Heart right ventricle (tissue), 16 donors: ENCODE results near the gene ZFYVE9. TPM values are rescaled to one million over a fixed set of nuclear protein-coding genes. Genes with fewer than 3 reads are reported as not detected.

Experiments used
- ATAC-seq, 8 donors: fragments of 200-7000 bp; cut with Tn5 transposase; one replicate each; pipeline ENCODE4 v1.9.1; 2020; ENCODE audit warnings: mild to moderate bottlenecking in 8 of 8, moderate library complexity in 8 of 8, moderate number of reproducible peaks in 1 of 8
- DNase-seq, 2 donors: peaks; one replicate each; pipeline ENCODE4 v3.0.0-alpha.2; 2020
- H3K27ac ChIP-seq, 10 donors: fragments of 200-600 bp; sonication (generic) in 2 of 10; one replicate each; pipeline versions ENCODE4 v1.5.0 to v1.8.0; 2020 to 2022; ENCODE audit warnings: mild to moderate bottlenecking in 3 of 10
- H3K27me3 ChIP-seq, 7 donors: fragments of 200-600 bp; one replicate each; pipeline ENCODE4 v1.8.0; 2021 to 2022; ENCODE audit warnings: mild to moderate bottlenecking in 2 of 7
- H3K36me3 ChIP-seq, 9 donors: fragments of 200-600 bp; sonication (generic) in 1 of 9; one replicate each; pipeline versions ENCODE4 v1.5.0 to v1.8.0; 2020 to 2022; ENCODE audit warnings: mild to moderate bottlenecking in 2 of 9
- H3K4me1 ChIP-seq, 9 donors: fragments of 200-600 bp; sonication (generic) in 1 of 9; one replicate each; pipeline versions ENCODE4 v1.5.0 to v1.8.0; 2020 to 2022; ENCODE audit warnings: mild to moderate bottlenecking in 4 of 9
- H3K4me3 ChIP-seq, 10 donors: fragments of 200-600 bp; sonication (generic) in 2 of 10; one replicate each; pipeline versions ENCODE4 v1.5.0 to v1.8.0; 2020 to 2022; ENCODE audit warnings: mild to moderate bottlenecking in 7 of 10, moderate library complexity in 2 of 10
- H3K9me3 ChIP-seq, 11 donors: fragments of 200-600 bp in 10 of 11; sonication (generic) in 2 of 11; one replicate each; pipeline versions ENCODE4 v1.5.0 to v1.8.0; 2013 to 2022; ENCODE audit warnings: mild to moderate bottlenecking in 2 of 11, control low read depth in 1 of 11, moderate library complexity in 1 of 11
- WGBS, 2 donors: extraction: QIAGEN DNeasy Blood & Tissue Kit; methylation state at CpG; one replicate each; pipeline ENCODE4 v1.1.7; 2013; ENCODE audit warnings: inconsistent platforms in 1 of 2; 5-methylcytosine and 5-hydroxymethylcytosine counted together
- intact Hi-C, 10 donors: fragments of 100-400 bp; cut with DNase I; formaldehyde crosslinking; loops; one replicate each; pipeline versions ENCODE4 v1.11.1 to v1.14.2; 2022
- polyA plus RNA-seq, 2 donors: library from polyadenylated mRNA; stranded (reverse); fragments of 200-250 nt; gene quantifications; one replicate each; pipeline ENCODE4 v1.2.3, GENCODE V29; 2013
- total RNA-seq, 10 donors: library from RNA; stranded (reverse); fragmentation: NEBNext Ultra II Directional in 3 of 10; extraction: Animal tissue kit (Norgen Biotek cat#: 25700) in 3 of 10; gene quantifications; one replicate each; pipeline versions ENCODE4 v1.2.1 to v1.2.4, GENCODE V29; 2021 to 2023
- TF ChIP-seq, protein P1 (sequence below), 9 donors: fragments of 200-600 bp; sonication (generic) in 2 of 9; IDR thresholded peaks; one replicate each; pipeline versions ENCODE4 v1.5.0 to v1.8.0; 2021 to 2022; ENCODE audit warnings: antibody characterized with exemption in 9 of 9, mild to moderate bottlenecking in 5 of 9, moderate library complexity in 1 of 9
- donor health status: Arrhythmogenic right ventricular cardiomyopathy.
- donor health status: ischemic (EF 13 %, LVEDD 7.1; RV severe dilation, severe dysfunction).
- donor health status: healthy with polysubstance abuse.
- donor health status: DM: no; HTN: yes; CAD: no.
- donor health status: DM: no; HTN: no; CAD: no.
- donor health status: ischemic (EF 25% LVEDD 6.9; RV normal size, moderate dysfunction).
- donor health status: ischemic (EF 25% LVEDD 5.7; RV mildly dilated, moderate dysfunction).
- donor health status: healthy.
- donor health status: DM: yes; HTN: yes; CAD: no.
- donor health status: Ischemic cardiomyopathy.
- donor health status: ischemic (EF 35%, LVEDD 5.7; RV mildly dilated, moderate dysfunction).
- donor health status: nonischemic (EF 11% LVEDD 7.7; RV severe dilation, severe dysfunction).
- donor health status: DM: yes; HTN: yes; CAD: no.
- donor health status: PGD.
- donor health status: ischemic (EF 29% LVEDD 5.4; RV normal size, mild dysfunction).
- donor health status: nonischemic (EF 23%, LVEDD 6.1; RV moderate dilation, normal function).

Gene ZFYVE9
- total and polyA plus RNA-seq, 12 donors: 2.6 to 22.2 (median 15.6) TPM

DNA sequence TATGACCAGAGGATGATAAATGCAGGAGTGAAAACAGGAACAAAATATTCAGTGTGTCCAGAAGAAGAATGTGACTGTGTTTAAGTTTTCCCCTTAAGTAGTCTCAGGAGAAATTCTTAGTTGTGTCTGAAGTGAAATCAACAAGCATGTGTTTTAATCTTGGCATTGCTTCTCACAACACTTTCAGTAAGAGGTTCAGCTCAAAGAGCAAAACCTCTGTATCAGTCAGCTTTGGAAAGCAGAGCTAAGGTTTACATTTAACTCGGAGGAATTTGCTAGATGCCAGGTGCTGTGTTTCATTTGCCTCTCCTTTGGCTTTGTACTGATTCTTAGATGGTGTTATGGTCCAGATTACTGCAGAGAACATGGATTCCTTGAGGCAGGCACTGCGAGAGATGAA is 195.6 kb downstream of the ZFYVE9 start:
- H3K36me3 ChIP-seq: peaks cover 0 to 90% (median 18%) of the 10 kb centered on the region in 9 donors
- intact Hi-C loops: no loop called here
- H3K9me3 ChIP-seq: no peaks in the 10 kb centered on the region
- TF ChIP-seq, protein P1, sequence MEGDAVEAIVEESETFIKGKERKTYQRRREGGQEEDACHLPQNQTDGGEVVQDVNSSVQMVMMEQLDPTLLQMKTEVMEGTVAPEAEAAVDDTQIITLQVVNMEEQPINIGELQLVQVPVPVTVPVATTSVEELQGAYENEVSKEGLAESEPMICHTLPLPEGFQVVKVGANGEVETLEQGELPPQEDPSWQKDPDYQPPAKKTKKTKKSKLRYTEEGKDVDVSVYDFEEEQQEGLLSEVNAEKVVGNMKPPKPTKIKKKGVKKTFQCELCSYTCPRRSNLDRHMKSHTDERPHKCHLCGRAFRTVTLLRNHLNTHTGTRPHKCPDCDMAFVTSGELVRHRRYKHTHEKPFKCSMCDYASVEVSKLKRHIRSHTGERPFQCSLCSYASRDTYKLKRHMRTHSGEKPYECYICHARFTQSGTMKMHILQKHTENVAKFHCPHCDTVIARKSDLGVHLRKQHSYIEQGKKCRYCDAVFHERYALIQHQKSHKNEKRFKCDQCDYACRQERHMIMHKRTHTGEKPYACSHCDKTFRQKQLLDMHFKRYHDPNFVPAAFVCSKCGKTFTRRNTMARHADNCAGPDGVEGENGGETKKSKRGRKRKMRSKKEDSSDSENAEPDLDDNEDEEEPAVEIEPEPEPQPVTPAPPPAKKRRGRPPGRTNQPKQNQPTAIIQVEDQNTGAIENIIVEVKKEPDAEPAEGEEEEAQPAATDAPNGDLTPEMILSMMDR (IDR thresholded peaks at IDR 0.05): no peak
- no peak for ATAC-seq
- no peaks in the 10 kb centered on the region for H3K27me3 ChIP-seq
- DNase-seq: no peak
- no peak overlapping the region for H3K27ac ChIP-seq
- no peak overlapping the region for H3K4me3 ChIP-seq
- H3K4me1 ChIP-seq: peaks cover 0 to 7% (median 0%) of the 10 kb centered on the region in 9 donors
- WGBS, 2 donors: 94 to 96% methylated on average over 2 of the region's 2 CpGs

DNA sequence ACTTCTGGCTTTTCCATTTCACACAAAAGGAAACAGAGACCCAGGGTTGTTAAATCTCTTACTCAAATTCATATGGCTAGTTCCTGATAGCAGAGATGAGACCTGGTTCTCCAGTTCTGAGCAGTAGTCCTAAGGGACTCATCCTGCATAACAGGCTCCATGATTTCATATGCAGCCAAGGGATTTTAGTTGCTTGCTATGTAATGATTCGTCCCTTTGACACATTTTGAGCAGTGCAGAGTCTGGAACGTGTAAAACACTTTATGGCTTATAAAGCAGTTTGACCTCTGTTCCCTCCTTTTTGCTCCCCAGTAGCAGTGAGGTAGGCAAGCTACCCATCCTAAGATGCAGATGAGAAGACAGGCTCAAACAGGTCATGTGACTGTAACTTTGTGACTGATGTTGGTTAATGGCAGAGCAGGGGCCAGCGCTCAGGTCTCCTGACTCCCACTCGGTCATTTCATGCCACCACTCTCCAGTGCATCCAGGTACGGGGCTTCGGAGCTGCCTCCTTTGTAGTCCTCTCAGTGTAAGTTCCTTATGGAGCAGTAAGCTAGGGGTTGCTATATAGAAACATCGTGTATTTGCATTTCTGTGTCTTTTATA is 199.9 kb downstream of the ZFYVE9 start:
- Histone ChIP-seq H3K36me3 (peaks cover 0 to 73% (median 18%) of the 10 kb centered on the region in 9 donors), H3K27ac (no peak overlapping the region), H3K4me1 (no peaks in the 10 kb centered on the region), H3K4me3 (no peak overlapping the region), H3K27me3 (no peaks in the 10 kb centered on the region), H3K9me3 (no peaks in the 10 kb centered on the region)
- ATAC-seq: no peak
- intact Hi-C loops: loop anchor here in 1 of 10 donors (5.0 kb wide), 1 partner anchor 969 kb away; no protein-coding TSS in a partner anchor
- WGBS, 2 donors: 79 to 82% methylated on average over 7 of the region's 7 CpGs
- DNase-seq: no peak
- TF ChIP-seq, protein P1 (IDR thresholded peaks at IDR 0.05): no peak

DNA sequence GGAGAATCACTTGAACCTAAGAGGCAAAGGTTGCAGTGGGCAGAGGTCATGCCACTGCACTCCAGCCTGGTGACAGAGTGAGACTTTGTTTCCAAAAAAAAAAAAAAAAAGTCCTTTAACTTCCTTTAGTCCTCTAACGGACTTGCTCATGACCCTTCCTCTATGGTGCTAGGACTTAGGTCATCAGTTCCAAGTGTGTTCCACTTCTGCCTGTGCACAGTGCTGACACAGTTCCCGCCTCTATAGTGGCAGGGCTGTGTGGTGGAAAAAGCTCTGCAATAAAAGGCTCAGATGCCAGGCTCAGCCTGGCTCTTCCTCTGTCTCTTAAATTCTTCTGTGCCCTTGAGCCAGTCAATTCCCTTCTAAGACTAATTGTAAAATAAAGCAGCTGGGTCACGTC is 202.1 kb downstream of the ZFYVE9 start:
- H3K36me3 ChIP-seq: peaks cover 0 to 64% (median 11%) of the 10 kb centered on the region in 9 donors
- DNase-seq: no peak
- TF ChIP-seq, protein P1 (IDR thresholded peaks at IDR 0.05): no peak
- H3K27ac ChIP-seq: no peak overlapping the region
- 90% methylated on average over 3 of the region's 3 CpGs for WGBS, 2 donors
- H3K4me1 ChIP-seq: peaks cover 0 to 6% (median 0%) of the 10 kb centered on the region in 9 donors
- H3K4me3 ChIP-seq: no peak overlapping the region
- intact Hi-C loops: loop anchor here in 1 of 10 donors (5.0 kb wide), 1 partner anchor 972 kb away; no protein-coding TSS in a partner anchor
- ATAC-seq: no peak
- H3K9me3 ChIP-seq: no peaks in the 10 kb centered on the region
- H3K27me3 ChIP-seq: no peaks in the 10 kb centered on the region

DNA sequence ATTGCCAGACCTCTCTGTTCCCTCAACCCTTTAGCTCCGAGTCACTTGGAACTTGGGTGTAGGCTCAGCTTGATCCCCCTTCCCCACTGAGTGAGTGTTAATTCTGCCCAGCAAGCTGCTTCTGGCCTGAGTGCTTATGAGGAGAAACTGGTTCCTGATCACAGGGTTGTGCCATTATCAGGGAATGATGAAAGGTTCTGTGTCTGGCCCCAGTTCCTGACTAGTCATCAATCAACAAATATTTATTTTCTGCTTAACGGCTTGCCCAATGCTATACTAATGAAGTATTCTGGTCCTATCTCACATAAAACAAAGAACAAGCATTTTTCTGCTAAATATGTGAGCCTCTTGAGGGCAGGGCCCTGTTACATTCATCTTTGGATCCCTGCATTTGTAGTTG is 203.4 kb downstream of the ZFYVE9 start:
- 91 to 93% methylated on average over 2 of the region's 2 CpGs for WGBS, 2 donors
- Histone ChIP-seq H3K4me3 (no peak overlapping the region), H3K9me3 (no peaks in the 10 kb centered on the region), H3K27me3 (no peaks in the 10 kb centered on the region), H3K36me3 (peaks cover 0 to 60% (median 4%) of the 10 kb centered on the region in 9 donors), H3K27ac (no peak overlapping the region), H3K4me1 (peaks cover 0 to 6% (median 0%) of the 10 kb centered on the region in 9 donors)
- intact Hi-C loops: no loop called here
- ATAC-seq: no peak
- DNase-seq: no peak
- TF ChIP-seq, protein P1 (IDR thresholded peaks at IDR 0.05): no peak
